Fibroblast of the aortic adventitia (primary cell): ENCODE data around the gene CD3E. TPM values are rescaled to one million over a fixed set of nuclear protein-coding genes. Genes with fewer than 3 reads are reported as not detected.

Experiments
- DNase-seq: peaks from one replicate; pipeline ENCODE4 v3.0.0-alpha.2; 2010; ENCODE audit warnings: low read depth
- H3K4me3 ChIP-seq: 2 replicates; pipeline ENCODE4 v1.5.1; 2011; ENCODE audit warnings: low read depth, mild to moderate bottlenecking, control low read depth, low read length, moderate library complexity
- CTCF ChIP-seq: IDR thresholded peaks from 2 replicates; pipeline ENCODE4 v1.5.1; 2011; ENCODE audit warnings: mild to moderate bottlenecking, low read length, control low read depth, inconsistent platforms; ENCODE audit not compliant: insufficient read depth
- total RNA-seq: library from RNA; depleted of rRNA; stranded (reverse); fragments of >200 nt; gene quantifications from 2 replicates; pipeline ENCODE4 v1.2.3, GENCODE V29; 2012; ENCODE audit warnings: low replicate concordance

Gene CD3E
- total RNA-seq, result not detected in 2 replicates

GRCh38 chr11:118304568-118305248 lies at the start of gene CD3E:
CD3E (plus strand) TSS chr11:118304730; CDS start chr11:118304953, 223 bp downstream.
- DNase-seq, result no peak
- H3K4me3 ChIP-seq, result no peak within 1 kb of the TSS
- TF ChIP-seq CTCF, result no peak

GRCh38 chr11:118258410-118258809 lies 46.1 kb upstream of the CD3E start:
- no peak for DNase-seq
- no peak overlapping the region for H3K4me3 ChIP-seq
- peak; percentile 20 for TF ChIP-seq CTCF

- DNase-seq, result no peak
- no peak overlapping the region for H3K4me3 ChIP-seq
- no peak for TF ChIP-seq CTCF
Measured at GRCh38 chr11:118259138-118259537, 45.4 kb upstream of the CD3E start.

- no peak overlapping the region for H3K4me3 ChIP-seq
- no peak for TF ChIP-seq CTCF
- DNase-seq, result no peak
Measured at GRCh38 chr11:118260353-118260752, 44.2 kb upstream of the CD3E start.

GRCh38 chr11:118263112-118263511 lies 41.4 kb upstream of the CD3E start:
- no peak for TF ChIP-seq CTCF
- DNase-seq, result no peak
- H3K4me3 ChIP-seq, result no peak overlapping the region

- DNase-seq, result no peak
- H3K4me3 ChIP-seq, result no peak within 1 kb of the TSS
- TF ChIP-seq CTCF, result no peak
Measured at GRCh38 chr11:118263695-118264568, 40.6 kb upstream of the CD3E start, which contains the start of gene MPZL2. MPZL2 (minus strand) TSS chr11:118264297; CDS start chr11:118264153, 144 bp downstream.
